H1 (cell line): ENCODE data around the gene GRIK4. TPM values are rescaled to one million over a fixed set of nuclear protein-coding genes. Genes with fewer than 3 reads are reported as not detected.

Experiments
- BCL11A ChIP-seq, 2 experiments: IDR thresholded peaks; one replicate each; pipeline ENCODE4 v1.6.1; 2011; ENCODE audit warnings: low read depth in 2 of 2, low read length in 2 of 2, mild to moderate bottlenecking in 2 of 2
- CHD1 ChIP-seq: IDR thresholded peaks from 2 replicates; pipeline ENCODE4 v1.6.1; 2012; ENCODE audit warnings: low read depth, low read length, improper control_type of control experiment
- CHD2 ChIP-seq: IDR thresholded peaks from 2 replicates; pipeline ENCODE4 v1.6.1; 2012; ENCODE audit warnings: low read length, improper control_type of control experiment
- EP300 ChIP-seq, 2 experiments: IDR thresholded peaks; 1 replicate in 1 of 2; 2 replicates in 1 of 2; pipeline ENCODE4 v1.6.1; 2011 to 2012; ENCODE audit warnings: low read depth in 2 of 2, low read length in 2 of 2, mild to moderate bottlenecking in 2 of 2, borderline replicate concordance in 1 of 2, inconsistent platforms in 1 of 2, moderate library complexity in 1 of 2
- GTF2F1 ChIP-seq: IDR thresholded peaks from 2 replicates; pipeline ENCODE4 v1.6.1; 2012; ENCODE audit warnings: low read depth, low read length, improper control_type of control experiment, borderline replicate concordance
- KDM4A ChIP-seq: IDR thresholded peaks from one replicate; pipeline ENCODE4 v1.7.1; 2012; ENCODE audit warnings: low read depth, mild to moderate bottlenecking, moderate library complexity, low read length, inconsistent platforms; ENCODE audit not compliant: severe bottlenecking
- RBBP5 ChIP-seq: IDR thresholded peaks from 2 replicates; pipeline ENCODE4 v1.7.1; 2012; ENCODE audit warnings: low read depth, mild to moderate bottlenecking, inconsistent platforms, low read length, moderate library complexity, borderline replicate concordance
- SRF ChIP-seq: IDR thresholded peaks from 2 replicates; pipeline ENCODE4 v1.6.1; 2011; ENCODE audit warnings: mild to moderate bottlenecking, low read depth, low read length, moderate library complexity
- SUZ12 ChIP-seq: fragments of 200-600 bp; sonication (generic); IDR thresholded peaks from 2 replicates; pipeline ENCODE4 v1.6.1; 2012; ENCODE audit warnings: mild to moderate bottlenecking, inconsistent platforms, low read length, moderate library complexity, mixed read lengths
- polyA plus RNA-seq, 7 experiments: library from polyadenylated mRNA; depleted of rRNA in 3 of 7; stranded (reverse) in 5 of 7; unstranded in 2 of 7; fragments of >200 nt in 5 of 7; fragments of 200-250 nt in 2 of 7; gene quantifications; 1 replicate in 5 of 7; 2 replicates in 1 of 7; 4 replicates in 1 of 7; pipeline versions ENCODE4 v1.2.1 to v1.2.3, GENCODE V29; 2011 to 2013; ENCODE audit warnings: missing spikeins in 2 of 7, mixed read lengths in 2 of 7
- total RNA-seq: library from RNA; stranded (reverse); fragmentation: NEBNext Ultra II Directional; extraction: Animal tissue kit (Norgen Biotek cat#: 25700); gene quantifications from 2 replicates; pipeline ENCODE4 v1.2.1, GENCODE V29; 2021
- TF ChIP-seq, protein P1 (sequence below): fragments of 300-600 bp; sonication (generic); IDR thresholded peaks from 2 replicates; pipeline ENCODE4 v1.7.1; 2012; ENCODE audit warnings: low read length, moderate library complexity, mild to moderate bottlenecking, inconsistent platforms; ENCODE audit not compliant: insufficient replicate concordance
- TF ChIP-seq, protein P2 (sequence below): IDR thresholded peaks from 2 replicates; pipeline ENCODE4 v1.6.1; 2011; ENCODE audit warnings: low read depth, mild to moderate bottlenecking, low read length; ENCODE audit not compliant: insufficient read depth

Gene GRIK4
- total and polyA plus RNA-seq, 2 of the 8 experiments (the other 6 are each of a cell fraction or from before 2014, with no cell fraction given) = 1.2 to 2.9 TPM

DNA sequence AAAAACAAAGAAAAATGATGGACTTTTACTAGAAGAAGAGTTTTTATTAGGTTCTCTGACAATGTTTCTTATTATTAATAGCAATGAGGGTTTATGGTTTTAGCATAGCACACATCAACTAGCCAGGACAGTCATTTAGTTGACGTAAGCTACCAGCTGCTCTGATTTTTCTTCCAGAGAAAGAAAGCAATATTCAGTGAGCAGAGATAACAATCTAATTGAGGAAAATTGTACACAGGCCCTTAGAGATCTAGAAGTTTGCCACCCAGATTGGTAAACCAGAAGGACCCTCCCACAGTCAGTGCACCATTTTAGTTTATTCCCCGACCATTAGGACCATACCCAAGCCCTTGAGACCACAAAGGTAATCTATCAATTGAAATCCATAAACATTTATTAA lies 483.6 kb downstream of the GRIK4 start (continued):
- TF ChIP-seq, protein P1, sequence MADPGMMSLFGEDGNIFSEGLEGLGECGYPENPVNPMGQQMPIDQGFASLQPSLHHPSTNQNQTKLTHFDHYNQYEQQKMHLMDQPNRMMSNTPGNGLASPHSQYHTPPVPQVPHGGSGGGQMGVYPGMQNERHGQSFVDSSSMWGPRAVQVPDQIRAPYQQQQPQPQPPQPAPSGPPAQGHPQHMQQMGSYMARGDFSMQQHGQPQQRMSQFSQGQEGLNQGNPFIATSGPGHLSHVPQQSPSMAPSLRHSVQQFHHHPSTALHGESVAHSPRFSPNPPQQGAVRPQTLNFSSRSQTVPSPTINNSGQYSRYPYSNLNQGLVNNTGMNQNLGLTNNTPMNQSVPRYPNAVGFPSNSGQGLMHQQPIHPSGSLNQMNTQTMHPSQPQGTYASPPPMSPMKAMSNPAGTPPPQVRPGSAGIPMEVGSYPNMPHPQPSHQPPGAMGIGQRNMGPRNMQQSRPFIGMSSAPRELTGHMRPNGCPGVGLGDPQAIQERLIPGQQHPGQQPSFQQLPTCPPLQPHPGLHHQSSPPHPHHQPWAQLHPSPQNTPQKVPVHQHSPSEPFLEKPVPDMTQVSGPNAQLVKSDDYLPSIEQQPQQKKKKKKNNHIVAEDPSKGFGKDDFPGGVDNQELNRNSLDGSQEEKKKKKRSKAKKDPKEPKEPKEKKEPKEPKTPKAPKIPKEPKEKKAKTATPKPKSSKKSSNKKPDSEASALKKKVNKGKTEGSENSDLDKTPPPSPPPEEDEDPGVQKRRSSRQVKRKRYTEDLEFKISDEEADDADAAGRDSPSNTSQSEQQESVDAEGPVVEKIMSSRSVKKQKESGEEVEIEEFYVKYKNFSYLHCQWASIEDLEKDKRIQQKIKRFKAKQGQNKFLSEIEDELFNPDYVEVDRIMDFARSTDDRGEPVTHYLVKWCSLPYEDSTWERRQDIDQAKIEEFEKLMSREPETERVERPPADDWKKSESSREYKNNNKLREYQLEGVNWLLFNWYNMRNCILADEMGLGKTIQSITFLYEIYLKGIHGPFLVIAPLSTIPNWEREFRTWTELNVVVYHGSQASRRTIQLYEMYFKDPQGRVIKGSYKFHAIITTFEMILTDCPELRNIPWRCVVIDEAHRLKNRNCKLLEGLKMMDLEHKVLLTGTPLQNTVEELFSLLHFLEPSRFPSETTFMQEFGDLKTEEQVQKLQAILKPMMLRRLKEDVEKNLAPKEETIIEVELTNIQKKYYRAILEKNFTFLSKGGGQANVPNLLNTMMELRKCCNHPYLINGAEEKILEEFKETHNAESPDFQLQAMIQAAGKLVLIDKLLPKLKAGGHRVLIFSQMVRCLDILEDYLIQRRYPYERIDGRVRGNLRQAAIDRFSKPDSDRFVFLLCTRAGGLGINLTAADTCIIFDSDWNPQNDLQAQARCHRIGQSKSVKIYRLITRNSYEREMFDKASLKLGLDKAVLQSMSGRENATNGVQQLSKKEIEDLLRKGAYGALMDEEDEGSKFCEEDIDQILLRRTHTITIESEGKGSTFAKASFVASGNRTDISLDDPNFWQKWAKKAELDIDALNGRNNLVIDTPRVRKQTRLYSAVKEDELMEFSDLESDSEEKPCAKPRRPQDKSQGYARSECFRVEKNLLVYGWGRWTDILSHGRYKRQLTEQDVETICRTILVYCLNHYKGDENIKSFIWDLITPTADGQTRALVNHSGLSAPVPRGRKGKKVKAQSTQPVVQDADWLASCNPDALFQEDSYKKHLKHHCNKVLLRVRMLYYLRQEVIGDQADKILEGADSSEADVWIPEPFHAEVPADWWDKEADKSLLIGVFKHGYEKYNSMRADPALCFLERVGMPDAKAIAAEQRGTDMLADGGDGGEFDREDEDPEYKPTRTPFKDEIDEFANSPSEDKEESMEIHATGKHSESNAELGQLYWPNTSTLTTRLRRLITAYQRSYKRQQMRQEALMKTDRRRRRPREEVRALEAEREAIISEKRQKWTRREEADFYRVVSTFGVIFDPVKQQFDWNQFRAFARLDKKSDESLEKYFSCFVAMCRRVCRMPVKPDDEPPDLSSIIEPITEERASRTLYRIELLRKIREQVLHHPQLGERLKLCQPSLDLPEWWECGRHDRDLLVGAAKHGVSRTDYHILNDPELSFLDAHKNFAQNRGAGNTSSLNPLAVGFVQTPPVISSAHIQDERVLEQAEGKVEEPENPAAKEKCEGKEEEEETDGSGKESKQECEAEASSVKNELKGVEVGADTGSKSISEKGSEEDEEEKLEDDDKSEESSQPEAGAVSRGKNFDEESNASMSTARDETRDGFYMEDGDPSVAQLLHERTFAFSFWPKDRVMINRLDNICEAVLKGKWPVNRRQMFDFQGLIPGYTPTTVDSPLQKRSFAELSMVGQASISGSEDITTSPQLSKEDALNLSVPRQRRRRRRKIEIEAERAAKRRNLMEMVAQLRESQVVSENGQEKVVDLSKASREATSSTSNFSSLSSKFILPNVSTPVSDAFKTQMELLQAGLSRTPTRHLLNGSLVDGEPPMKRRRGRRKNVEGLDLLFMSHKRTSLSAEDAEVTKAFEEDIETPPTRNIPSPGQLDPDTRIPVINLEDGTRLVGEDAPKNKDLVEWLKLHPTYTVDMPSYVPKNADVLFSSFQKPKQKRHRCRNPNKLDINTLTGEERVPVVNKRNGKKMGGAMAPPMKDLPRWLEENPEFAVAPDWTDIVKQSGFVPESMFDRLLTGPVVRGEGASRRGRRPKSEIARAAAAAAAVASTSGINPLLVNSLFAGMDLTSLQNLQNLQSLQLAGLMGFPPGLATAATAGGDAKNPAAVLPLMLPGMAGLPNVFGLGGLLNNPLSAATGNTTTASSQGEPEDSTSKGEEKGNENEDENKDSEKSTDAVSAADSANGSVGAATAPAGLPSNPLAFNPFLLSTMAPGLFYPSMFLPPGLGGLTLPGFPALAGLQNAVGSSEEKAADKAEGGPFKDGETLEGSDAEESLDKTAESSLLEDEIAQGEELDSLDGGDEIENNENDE = no peak
- TF ChIP-seq KDM4A (no peak), BCL11A (IDR thresholded peaks at IDR 0.05; ENCODE audit: low read depth in 2 of 2, low read length in 2 of 2) (no peak), CHD2 (no peak), RBBP5 (no peak), GTF2F1 (no peak), SRF (no peak), EP300 (IDR thresholded peaks at IDR 0.05; ENCODE audit: borderline replicate concordance in 1 of 2, low read depth in 2 of 2, low read length in 2 of 2) (no peak), SUZ12 (no peak), CHD1 (no peak)
- TF ChIP-seq, protein P2, sequence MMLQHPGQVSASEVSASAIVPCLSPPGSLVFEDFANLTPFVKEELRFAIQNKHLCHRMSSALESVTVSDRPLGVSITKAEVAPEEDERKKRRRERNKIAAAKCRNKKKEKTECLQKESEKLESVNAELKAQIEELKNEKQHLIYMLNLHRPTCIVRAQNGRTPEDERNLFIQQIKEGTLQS = no peak
